ENCODE data around the gene PCSK5.
"Not testable (repeated sequence)": the region's sequence is repeated elsewhere in the genome, so short reads cannot be mapped to it uniquely, and the experiment has no call there.

Gene PCSK5

GRCh38 chr9:75930190-75930589 is 39.7 kb downstream of the PCSK5 start:
- no peak for DNase-seq

- no peak for DNase-seq
Measured at GRCh38 chr9:75930730-75931321, 40.4 kb downstream of the PCSK5 start.

GRCh38 chr9:75933982-75934381 is 43.5 kb downstream of the PCSK5 start:
- no peak for DNase-seq

- DNase-seq = no peak
Measured at GRCh38 chr9:75935591-75935990, 45.1 kb downstream of the PCSK5 start.

GRCh38 chr9:75937521-75938258 is 47.2 kb downstream of the PCSK5 start:
- DNase-seq = no peak

- no peak for DNase-seq
Measured at GRCh38 chr9:75938946-75939345, 48.5 kb downstream of the PCSK5 start.

- DNase-seq = no peak
Measured at GRCh38 chr9:75939536-75940111, 49.2 kb downstream of the PCSK5 start.

GRCh38 chr9:75941066-75941465 is 50.6 kb downstream of the PCSK5 start:
- DNase-seq = no peak

GRCh38 chr9:75941577-75942311 is 51.3 kb downstream of the PCSK5 start:
- no peak for DNase-seq

- DNase-seq = no peak
Measured at GRCh38 chr9:75946766-75947165, 56.3 kb downstream of the PCSK5 start.

- DNase-seq = no peak
Measured at GRCh38 chr9:75947233-75947632, 56.8 kb downstream of the PCSK5 start.

GRCh38 chr9:75950998-75951397 is 60.5 kb downstream of the PCSK5 start:
- DNase-seq = no peak

- no peak for DNase-seq
Measured at GRCh38 chr9:75953218-75953617, 62.7 kb downstream of the PCSK5 start.

- DNase-seq = no peak
Measured at GRCh38 chr9:75956161-75956560, 65.7 kb downstream of the PCSK5 start.

GRCh38 chr9:75957116-75957515 is 66.6 kb downstream of the PCSK5 start:
- DNase-seq = no peak

- no peak for DNase-seq
Measured at GRCh38 chr9:75958226-75958625, 67.8 kb downstream of the PCSK5 start.

- DNase-seq = no peak
Measured at GRCh38 chr9:75960551-75960950, 70.1 kb downstream of the PCSK5 start.

GRCh38 chr9:75962013-75962661 is 71.7 kb downstream of the PCSK5 start:
- DNase-seq = no peak

GRCh38 chr9:75962662-75963036 is 72.2 kb downstream of the PCSK5 start:
- DNase-seq = no peak

- DNase-seq = not testable (repeated sequence)
Measured at GRCh38 chr9:75963321-75963720, 72.8 kb downstream of the PCSK5 start.

- DNase-seq = no peak
Measured at GRCh38 chr9:75964427-75964826, 74.0 kb downstream of the PCSK5 start.

GRCh38 chr9:75965231-75965630 is 74.8 kb downstream of the PCSK5 start:
- no peak for DNase-seq

- no peak for DNase-seq
Measured at GRCh38 chr9:75967556-75967955, 77.1 kb downstream of the PCSK5 start.
